HG03565 (cell line): ENCODE measurements around the gene DDX49.
"Not testable (repeated sequence)": the region's sequence is repeated elsewhere in the genome, so short reads cannot be mapped to it uniquely, and the experiment has no call there.

Experiments
- ATAC-seq: cut with Tn5 transposase; IDR thresholded peaks from one replicate; pipeline ENCODE4 v1.9.1; 2021; ENCODE audit warnings: mild to moderate bottlenecking, moderate library complexity; ENCODE audit not compliant: unreplicated experiment

DDX49 gene

DNA sequence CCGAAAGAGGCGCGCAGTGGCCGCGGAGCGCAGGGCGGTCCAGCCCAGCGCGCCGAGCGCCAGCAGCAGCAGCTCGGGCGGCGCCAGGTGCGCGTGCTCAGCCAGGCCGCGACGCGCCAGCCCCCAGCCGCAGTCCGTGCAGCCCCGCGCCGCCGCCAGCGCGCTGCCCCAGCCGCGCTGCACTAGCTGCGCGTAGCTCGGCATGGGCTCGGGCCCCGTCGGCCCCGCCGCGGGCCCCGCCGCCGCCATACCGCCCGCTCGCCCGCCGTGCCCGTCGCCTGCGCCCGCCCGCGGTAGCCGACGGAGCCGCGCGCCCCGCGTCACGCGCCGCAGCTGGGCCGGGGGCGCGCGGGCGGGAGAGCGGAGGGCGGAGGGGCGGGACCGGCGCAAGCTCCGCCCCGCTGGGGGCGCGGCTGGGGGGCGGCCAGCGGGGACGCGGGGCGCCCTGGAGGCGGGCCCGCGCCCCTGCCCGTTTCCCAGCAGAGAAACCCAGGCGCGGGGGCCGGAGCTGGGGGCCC, 23.6 kb upstream of the DDX49 start, which contains the start of gene CERS1:
Gene CERS1 (minus strand): TSS at position 335 of the 518 bp plus-strand sequence. CDS start 86 bp downstream, at position 249.
- ATAC-seq = no peak

DNA sequence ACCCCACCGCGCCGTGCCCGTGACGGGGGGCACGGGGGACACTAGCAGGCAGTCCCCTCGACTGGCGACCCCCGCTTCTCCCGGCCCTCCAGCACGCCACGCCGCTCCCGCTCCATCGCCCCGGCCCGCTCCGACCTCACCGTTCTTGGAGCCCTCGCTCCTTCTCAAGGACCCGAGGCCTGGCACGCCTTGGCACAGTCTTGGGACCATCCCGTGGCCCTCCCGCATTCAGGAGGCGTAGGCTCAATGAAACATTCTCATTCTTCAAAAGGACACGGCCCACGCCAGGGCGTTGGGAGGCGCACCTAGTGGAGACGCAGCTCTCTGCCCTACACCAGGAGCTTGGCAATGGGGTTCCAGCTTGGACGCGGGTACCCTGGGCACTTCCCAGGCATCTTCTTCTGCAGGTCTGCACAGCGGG, 23.1 kb upstream of the DDX49 start:
- ATAC-seq = no peak

DNA sequence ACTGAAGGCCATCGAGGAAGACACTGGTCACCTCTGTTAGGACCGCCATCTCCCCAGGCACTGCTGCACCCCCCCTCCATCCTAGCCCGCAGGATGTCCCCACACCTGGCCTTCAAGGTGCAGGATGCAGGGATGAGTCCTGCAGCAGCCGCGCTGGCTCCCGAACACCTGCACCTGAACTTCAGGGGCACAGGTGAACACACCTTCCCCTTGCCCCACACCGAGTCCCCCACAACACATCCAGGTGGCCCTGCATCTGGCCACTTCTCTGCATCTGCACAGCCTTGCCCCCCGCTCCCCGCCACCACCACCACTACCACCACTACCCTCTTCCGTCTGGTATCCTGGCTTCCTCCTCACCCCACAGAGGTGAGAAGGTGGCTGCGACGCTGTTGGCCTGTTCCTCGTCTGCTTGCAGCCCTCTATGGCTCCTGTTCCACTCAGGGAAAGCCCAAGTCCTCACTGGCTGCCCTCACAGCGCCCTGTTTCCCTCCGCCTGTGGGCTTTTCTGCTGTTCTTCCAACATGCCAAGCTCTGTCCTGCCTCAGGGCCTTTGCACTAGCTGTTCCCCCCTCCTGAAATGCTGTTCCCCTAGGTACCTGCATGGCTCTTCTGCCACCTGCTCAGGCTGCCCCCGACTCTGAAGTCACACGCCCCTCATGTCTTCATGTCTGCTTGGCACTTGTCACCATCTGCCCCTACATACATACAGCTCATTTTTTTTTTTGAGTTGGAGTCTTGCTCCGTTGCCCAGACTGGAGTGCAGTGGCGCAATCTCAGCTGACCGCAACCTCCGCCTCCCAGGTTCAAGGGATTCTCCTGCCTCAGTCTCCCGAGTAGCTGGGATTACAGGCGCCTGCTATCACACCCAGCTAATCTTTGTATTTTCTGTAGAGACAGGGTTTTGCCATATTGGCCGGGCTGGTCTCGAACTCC, 22.2 kb upstream of the DDX49 start:
- no peak for ATAC-seq

DNA sequence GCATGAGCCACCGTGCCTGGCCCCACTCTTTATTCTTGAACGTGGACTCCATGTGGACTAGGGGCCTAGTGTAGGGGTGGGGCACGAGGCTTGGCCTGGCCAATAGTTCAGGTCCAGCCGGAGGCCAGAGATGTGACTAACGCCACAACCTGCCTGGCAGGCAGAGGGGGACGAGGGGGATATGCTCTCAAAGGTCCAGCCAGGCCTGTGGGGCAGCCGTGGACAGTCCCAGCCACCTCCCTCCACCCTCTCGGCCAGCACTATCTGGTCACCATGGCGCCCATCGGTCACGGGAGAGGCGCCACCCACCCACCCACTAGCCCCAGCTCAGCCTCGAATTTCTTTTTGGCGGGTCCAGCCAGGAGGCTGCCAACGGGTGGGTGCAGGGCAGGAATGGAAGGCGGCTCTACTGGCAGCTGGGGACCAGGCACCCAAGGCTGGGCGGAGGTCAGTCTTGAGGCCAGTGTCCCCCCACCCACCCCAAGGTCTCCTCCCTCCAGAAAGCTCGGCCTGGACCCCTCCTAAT, 21.4 kb upstream of the DDX49 start:
- ATAC-seq = no peak

DNA sequence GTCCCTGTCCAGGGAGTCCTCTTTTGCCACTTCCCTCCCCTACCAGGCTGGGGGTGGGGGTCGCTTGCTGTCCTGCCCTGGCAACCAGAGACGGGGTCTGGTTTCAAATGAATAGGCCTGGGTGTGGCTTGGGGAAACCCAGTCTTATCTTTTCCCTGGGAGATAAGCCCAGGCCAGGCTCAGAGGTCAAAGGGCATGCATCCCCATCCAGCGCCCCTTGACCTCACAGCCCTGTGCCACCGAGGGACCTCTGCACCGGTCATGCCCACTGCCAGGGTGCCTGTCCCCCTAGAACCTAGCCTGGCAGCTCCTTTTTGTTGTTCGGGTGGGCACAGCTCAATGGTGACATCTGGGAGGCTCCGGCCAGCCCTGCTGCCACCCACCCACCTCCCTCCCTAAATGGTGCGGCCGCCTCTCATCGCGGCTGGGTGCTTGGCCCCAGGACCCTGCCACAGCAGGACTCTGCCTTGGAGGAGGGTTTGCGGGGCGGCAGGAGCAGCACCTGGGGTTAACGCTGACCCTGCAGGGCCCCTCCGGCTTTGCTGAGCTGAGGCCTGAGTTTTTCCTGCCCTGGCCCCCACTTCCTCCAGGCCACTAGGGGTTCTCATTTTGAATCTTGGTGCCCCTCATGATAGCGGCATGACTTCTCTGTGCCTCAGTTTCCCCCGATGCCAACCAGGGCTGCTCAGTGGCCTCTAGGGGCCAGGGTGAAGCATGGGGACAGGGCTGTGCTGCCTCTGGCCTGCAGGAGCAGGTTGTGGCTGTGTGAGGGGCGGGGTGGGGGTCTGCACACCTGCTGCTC, 20.7 kb upstream of the DDX49 start:
- no peak for ATAC-seq

DNA sequence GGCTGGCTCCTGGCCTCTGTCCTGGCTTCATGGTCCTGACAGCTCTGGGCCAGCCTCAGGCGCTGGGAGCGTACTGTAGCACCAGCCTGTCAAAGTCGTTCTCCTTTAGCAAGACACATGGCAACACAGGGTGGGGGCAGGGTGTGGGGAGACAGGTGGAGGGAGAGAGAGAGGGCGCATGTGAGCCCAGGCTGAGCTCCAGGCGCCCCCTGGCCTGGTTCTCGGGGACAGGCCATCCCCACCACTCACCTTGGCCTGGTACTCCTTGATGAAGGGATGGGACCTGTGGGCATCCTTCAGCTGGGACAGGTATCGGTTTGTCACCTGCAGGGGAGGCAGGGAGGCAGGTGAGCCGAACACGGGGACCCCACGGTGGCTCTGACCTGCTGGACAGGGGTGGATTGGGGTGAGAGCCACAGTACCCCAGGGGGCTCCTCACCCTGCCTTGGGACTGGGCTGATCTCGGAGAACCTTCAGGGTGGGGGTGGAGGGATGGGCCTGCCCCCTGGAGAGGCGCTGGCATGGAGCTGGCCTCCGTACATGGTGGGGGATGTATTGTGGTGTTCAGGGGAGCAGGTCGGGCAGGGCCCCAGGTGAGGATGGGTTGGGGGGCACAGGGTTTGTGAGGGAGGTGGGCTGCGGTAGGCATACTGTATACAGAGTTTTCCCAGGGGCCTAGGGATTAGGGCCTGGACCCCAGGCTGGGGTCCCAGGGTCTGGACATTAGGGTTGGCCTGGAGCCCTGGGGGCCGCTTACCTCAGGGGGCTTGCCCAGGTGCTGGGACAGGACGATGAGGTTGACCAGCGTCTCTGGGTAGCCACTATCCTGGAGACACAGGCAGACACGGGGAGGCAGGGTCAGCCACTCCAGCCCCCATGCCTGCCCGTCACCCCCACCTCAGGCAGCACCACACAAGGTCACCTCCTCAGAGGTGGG, 19.6 kb upstream of the DDX49 start:
- ATAC-seq = no peak

DNA sequence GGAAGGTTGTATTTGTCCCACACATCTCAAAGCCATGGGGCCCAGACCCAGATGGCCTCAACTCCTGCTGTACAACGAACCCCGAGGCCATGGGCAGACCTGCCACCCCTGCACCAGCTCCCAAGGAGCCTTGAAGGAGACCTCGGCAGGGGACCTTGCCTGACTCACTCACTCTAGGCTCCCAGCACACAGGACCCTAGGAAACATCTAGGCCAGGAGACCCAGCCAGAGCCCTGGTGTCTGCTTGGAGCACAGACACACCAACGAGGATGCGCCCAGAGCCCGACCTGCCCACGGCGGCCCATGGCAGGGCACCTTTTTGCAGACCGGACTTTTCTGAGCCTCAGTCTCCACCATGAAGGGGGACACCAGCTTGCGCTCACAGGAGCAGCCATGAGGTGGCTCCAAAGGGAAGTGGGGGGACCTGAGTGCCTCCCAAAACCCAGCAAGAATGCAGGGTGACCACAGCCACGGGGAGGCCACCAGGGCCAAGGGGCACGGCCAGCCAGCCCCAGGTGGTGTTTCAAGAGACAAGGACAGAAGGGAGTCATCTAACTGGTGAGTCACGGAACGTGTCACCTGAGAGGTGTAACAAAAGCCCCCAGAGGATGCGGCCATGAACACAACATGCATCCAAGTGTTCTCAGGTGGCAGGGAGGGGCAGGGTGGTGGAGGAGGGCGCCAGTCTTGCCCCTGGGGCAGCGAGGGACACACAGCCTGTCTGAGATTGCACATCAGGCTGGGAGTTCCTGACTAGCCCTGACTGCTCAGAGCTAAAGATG, 18.6 kb upstream of the DDX49 start:
- no peak for ATAC-seq

DNA sequence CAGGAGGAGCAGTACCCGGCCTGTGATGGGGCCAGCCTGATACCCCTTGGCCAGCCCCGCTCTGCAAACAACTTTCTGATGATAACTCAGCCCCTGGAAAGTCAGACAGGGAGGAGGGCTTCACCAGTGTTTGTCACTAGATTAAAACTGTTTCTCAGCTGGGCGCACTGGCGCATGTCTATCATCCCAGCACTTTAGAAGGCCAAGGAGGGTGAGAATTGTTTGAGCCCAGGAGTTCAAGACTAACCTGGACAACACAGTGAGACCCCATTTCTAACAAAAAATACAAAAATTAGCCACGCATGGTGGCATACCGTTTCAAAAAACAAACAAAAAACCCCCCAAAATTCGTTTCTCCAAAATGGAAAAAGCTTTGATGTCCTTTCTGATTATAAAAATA, 18.0 kb upstream of the DDX49 start:
- no peak for ATAC-seq

DNA sequence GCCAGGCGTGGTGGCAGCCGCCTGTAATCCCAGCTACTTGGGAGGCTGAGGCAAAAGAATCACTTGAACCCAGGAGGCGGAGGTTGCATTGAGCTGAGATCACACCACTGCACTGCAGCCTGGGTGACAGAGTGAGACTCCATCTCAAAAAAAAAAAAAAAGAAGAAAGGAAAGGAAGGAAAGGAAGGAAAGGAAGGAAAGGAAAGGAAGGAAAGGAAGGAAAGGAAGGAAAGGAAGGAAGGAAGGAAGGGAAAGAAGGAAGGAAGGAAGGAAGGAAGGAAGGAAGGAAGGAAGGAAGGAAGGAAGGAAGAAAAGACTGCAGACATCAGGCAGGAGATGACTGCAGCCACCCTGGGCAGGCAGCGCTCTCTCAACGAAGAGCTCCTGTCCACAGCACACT, 17.0 kb upstream of the DDX49 start:
- ATAC-seq = not testable (repeated sequence)

DNA sequence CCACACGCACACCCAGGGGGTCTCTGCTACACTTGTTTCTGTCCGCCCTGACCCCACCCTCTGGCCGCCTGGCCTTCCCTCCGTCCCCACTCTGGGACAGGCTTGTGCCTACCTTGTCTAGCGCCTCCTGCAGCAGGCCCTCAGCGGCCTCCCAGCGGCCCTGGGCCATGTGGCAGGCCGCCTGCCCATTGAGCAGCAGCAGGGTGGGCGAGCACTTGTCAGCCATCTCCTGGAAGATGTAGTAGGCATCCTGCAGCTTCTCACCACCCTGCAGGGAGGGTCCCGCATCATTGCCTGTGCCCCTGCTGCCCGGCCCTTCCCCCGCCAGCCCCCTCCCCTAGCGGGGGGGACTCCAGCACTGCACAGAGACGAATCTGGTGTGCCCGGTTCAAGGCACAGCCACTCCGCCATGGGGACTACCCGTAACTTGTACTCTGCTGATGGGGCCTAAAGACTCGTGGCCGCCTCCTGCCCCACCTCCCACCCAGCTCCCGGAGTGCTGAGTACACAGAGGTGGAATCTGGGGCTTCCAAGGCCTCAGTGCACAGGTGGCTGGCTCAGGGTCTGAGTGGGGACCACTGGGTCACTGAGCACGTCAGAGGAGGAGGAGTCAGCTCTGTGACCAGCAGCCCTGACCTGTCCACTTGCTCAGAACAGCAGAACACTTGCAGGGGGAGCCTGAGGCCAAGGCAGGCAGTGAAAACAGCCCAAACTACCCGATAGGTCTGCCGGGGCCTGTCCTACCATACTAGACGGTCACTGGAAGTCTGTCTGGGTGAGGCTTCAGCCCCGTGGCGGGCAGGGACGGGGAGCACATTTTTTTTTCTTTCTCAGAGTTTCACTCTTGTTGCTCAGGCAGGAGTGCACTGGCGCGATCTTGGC, 16.1 kb upstream of the DDX49 start:
- no peak for ATAC-seq

DNA sequence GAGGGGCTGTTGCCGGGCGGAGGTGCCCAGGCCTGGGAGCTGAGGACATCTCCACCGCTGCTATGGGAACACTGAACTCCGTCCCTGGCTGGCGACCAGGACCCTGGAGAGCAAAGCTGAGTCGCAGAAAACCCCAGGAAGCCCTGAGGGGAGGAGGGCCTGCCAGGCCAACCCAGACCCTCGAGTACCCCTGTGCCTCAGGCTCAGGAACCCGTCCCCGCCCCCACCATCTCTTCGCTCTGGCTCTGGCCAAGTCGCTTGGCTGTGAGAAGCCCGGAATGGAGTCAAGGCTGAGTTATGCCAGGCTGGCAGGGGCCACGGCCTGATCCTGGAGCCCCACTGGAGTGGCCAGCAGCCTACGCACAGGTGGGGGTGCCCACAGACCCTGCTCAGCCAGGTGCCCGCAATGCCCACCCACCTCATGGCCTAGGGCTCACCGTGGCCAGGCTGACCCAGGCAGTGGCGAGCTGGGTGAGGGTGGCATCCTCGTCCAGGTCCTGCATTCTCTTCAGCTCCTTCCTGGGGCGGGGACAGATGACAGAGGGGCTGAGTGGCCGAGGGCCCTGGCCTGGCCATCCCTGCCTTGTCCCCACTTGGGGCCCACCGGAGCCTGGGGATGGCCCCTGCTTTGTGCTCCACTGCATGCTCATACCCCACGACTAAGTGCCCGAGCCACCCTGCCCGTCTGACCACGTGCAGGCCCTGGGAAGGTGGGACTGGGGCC, 15.0 kb upstream of the DDX49 start:
- ATAC-seq = no peak

DNA sequence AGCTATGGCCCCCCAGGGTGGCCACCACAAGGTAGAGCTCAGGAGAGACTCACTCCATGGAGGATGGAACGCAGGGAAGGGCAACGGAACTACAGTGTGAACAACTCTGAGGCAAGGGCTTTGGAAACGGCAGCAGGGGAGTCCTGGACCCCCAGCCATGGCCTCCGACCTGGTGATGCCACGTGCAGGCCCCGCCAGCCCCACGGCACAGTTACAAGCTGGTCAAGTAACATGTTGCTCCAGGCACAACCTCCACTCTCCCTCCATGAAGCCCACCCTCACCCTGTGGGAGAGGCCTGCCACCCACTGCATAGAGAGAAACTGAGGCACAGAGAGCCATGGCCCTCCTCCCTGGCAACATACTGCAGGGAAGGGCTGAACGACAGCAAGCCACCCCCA, 14.5 kb upstream of the DDX49 start:
- no peak for ATAC-seq

DNA sequence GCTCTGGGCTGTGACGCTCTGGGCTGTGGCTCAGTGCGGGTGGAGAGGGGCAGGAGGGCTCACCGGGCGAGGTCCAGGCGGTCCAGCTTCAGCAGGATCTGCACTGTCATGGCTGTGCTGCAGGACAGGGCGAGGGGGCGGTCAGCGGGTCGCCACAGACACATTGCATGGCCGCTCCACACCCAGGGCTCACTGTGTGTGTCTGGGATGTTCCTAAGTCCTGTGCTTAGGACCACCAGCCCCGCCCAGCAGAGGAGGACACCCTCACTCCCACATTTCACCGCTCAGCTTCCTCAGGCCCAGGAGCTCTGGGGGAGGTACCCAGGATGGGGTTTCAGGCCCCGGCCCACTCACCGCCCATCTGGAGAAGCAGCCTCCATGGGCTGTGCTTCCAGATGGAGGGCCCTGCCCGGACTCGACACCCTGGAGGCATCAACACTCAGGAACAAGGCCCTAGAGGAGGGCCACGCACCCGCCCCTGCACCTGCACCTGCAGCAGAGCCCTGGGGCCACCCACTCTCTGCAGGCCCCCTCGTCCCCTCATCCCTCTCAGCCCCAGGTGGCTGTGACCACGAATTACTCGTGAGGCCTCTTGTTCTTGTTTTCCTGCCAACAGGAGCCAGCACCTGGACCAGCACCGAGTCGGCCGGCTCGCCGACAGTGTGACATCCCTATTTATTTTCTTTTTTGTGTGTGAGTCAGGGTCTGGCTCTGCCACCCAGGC, 13.8 kb upstream of the DDX49 start:
- ATAC-seq = no peak

DNA sequence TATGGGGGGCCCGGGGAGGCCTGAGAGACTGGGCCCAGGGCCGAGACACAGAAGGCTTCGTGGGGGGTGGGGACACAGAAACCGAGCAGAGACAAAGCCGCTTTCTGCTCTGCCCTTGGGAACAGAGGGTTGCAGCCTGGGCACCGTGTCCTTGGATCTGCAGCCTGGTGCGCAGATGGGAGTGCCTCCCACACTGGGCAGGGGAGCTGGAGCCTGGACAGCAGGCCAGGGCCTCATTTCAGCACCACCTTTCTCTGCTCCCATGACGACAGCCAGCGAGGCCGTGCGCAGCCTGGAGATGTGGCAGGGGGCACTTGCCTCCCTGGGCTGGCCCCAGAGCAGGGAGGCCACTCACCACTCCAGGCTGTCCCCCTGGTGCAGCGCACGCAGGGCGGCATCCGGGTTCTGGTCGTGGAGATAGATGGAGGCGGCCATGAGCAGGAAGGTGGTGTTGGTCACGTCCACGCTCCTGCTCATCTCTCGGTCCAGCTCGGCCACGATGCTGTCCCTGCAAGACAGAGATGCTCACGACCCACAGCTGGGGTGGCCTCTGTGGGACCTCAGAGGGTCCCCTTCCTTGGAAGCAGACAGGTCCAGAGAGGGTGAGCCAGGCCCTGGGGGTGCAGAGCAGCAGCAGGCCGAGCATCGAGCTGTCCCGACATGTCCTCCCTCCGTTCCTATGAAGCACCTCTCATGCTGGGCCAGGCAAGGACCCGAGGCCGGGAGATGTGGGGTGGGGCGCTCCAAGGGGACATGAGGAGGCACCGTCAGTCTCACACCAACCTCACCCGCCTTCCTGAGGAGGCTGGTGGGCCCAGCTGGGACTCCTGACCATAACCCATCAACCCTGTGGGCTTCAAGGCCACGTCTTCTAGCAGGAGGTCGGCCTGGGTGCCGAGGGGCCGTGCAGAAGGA, 12.7 kb upstream of the DDX49 start:
- no peak for ATAC-seq

DNA sequence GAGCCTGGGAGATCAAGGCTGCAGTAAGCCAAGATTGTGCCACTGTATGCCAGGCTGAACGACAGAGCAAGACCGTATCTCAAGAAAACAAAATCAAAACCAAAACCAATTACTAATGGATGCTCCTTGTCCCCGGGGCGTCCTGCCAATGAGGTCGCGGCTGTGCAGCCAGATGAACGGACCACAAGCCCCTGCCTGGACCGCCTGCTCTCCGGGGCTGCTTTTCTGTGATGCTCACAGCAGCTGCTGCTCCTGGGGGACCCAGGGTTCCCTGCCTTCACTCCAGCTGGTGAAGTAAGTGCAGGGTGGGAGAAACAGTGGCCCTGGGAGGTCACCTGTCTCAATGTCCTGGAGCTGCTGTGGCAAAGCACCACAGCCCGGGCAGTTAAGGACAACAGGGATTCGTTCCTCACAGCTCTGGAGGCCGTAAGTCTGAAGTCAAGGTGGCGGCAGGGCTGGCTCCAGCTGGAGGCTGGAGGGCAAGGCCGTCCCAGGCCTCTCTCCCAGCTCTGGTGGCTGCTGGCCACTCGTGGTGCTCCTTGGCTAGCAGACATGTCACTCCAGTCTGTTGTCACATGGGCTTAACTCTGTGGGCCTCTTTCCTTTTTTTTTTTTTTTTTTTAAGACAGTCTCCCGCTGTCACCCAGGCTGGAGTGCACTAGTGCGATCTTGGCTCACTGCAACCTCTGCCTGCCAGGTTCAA, 10.4 kb upstream of the DDX49 start:
- no peak for ATAC-seq

DNA sequence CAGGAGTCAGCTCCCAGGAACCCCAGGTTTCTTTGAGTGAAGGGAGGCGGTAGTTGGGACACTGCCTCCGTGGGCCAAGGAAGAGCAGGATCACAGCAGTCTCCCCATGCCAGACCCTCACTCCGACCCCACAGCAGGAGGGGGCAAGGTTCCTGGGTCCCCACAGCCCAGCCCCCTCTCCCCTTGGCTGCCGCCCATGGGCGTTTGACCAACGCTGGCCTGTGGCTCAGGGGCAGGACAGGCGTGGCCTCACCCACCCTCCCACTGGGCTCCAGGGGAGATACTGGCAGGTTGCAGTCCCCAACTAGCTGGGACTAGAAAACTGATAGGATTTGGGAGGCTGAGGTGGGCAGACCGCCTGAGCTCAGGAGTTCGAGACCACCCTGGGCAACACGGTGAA, 9.5 kb upstream of the DDX49 start:
- ATAC-seq = no peak
